ENCODE results near the gene SLC7A9. TPM values are rescaled to one million over a fixed set of nuclear protein-coding genes. Genes with fewer than 3 reads are reported as not detected.

The SLC7A9 gene
- polyA plus RNA-seq, 1 experiment = not detected

- no peak for TF ChIP-seq CTCF (IDR thresholded peaks at IDR 0.05; ENCODE audit: low read depth, low read length)
- POLR2A ChIA-PET = interaction anchor here (0.7 kb wide), 1 partner anchor 129 kb away, joined by 3 read pairs; no protein-coding TSS in a partner anchor
- Histone ChIP-seq H3K27ac (ENCODE audit: low read depth, low read length) (no peak overlapping the region), H3K27me3 (ENCODE audit: control insufficient read depth, insufficient read depth, low read length) (no peaks in the 10 kb centered on the region), H3K9me3 (ENCODE audit: control insufficient read depth, insufficient read depth, low read length) (no peaks in the 10 kb centered on the region), H3K4me3 (ENCODE audit: low read depth, low read length) (no peak overlapping the region)
- DNase-seq (ENCODE audit: low read depth, low spot score) = no peak
- CTCF ChIA-PET = no interaction called here
Observed at GRCh38 chr19:32831611-32832010, 38.0 kb downstream of the SLC7A9 start.

- Histone ChIP-seq H3K9me3 (ENCODE audit: control insufficient read depth, insufficient read depth, low read length) (no peaks in the 10 kb centered on the region), H3K27me3 (ENCODE audit: control insufficient read depth, insufficient read depth, low read length) (no peaks in the 10 kb centered on the region), H3K27ac (ENCODE audit: low read depth, low read length) (no peak overlapping the region), H3K4me3 (ENCODE audit: low read depth, low read length) (no peak overlapping the region)
- ChIA-PET POLR2A (no interaction called here), CTCF (no interaction called here)
- DNase-seq (ENCODE audit: low read depth, low spot score) = peak; percentile 6
- TF ChIP-seq CTCF (IDR thresholded peaks at IDR 0.05; ENCODE audit: low read depth, low read length) = no peak
Observed at GRCh38 chr19:32830231-32831014, 39.1 kb downstream of the SLC7A9 start.

- TF ChIP-seq CTCF (IDR thresholded peaks at IDR 0.05; ENCODE audit: low read depth, low read length) = no peak
- POLR2A ChIA-PET = no interaction called here
- H3K9me3 ChIP-seq (ENCODE audit: control insufficient read depth, insufficient read depth, low read length) = no peaks in the 10 kb centered on the region
- DNase-seq (ENCODE audit: low read depth, low spot score) = no peak
- CTCF ChIA-PET = no interaction called here
- no peak overlapping the region for H3K27ac ChIP-seq (ENCODE audit: low read depth, low read length)
- no peak overlapping the region for H3K4me3 ChIP-seq (ENCODE audit: low read depth, low read length)
- H3K27me3 ChIP-seq (ENCODE audit: control insufficient read depth, insufficient read depth, low read length) = peaks cover 5% of the 10 kb centered on the region
Observed at GRCh38 chr19:32829345-32829896, 40.1 kb downstream of the SLC7A9 start.

- no peak for DNase-seq (ENCODE audit: low read depth, low spot score)
- Histone ChIP-seq H3K9me3 (ENCODE audit: control insufficient read depth, insufficient read depth, low read length) (no peaks in the 10 kb centered on the region; the same call in 1 of the 2 replicates), H3K27ac (ENCODE audit: low read depth, low read length) (no peak overlapping the region), H3K27me3 (ENCODE audit: control insufficient read depth, insufficient read depth, low read length) (peaks cover 11% of the 10 kb centered on the region), H3K4me3 (ENCODE audit: low read depth, low read length) (no peak overlapping the region)
- no peak for TF ChIP-seq CTCF (IDR thresholded peaks at IDR 0.05; ENCODE audit: low read depth, low read length)
- POLR2A ChIA-PET = no interaction called here
- CTCF ChIA-PET = no interaction called here
Observed at GRCh38 chr19:32828643-32829344, 40.8 kb downstream of the SLC7A9 start.

GRCh38 chr19:32828139-32828538, 41.4 kb downstream of the SLC7A9 start:
- Histone ChIP-seq H3K4me3 (ENCODE audit: low read depth, low read length) (no peak overlapping the region), H3K27me3 (ENCODE audit: control insufficient read depth, insufficient read depth, low read length) (peaks cover 14% of the 10 kb centered on the region), H3K27ac (ENCODE audit: low read depth, low read length) (no peak overlapping the region), H3K9me3 (ENCODE audit: control insufficient read depth, insufficient read depth, low read length) (no peaks in the 10 kb centered on the region; the same call in 1 of the 2 replicates)
- no peak for DNase-seq (ENCODE audit: low read depth, low spot score)
- POLR2A ChIA-PET = no interaction called here
- CTCF ChIA-PET = no interaction called here
- no peak for TF ChIP-seq CTCF (IDR thresholded peaks at IDR 0.05; ENCODE audit: low read depth, low read length)

Measured in AG04450 (cell line).